IMR-90 (cell line): ENCODE data around the gene ZNF43. TPM values are rescaled to one million over a fixed set of nuclear protein-coding genes. Genes with fewer than 3 reads are reported as not detected.
"Not testable (repeated sequence)": the region's sequence is repeated elsewhere in the genome, so short reads cannot be mapped to it uniquely, and the experiment has no call there.

Experiments used
- ATAC-seq: fragments of 200-7000 bp; cut with Tn5 transposase; 2 replicates; pipeline ENCODE4 v1.9.1; 2020; ENCODE audit warnings: low read depth, mild to moderate bottlenecking, moderate library complexity
- BruUV-seq: library from RNA; stranded (reverse); fragments of 400-500 nt; replicated peaks from 2 replicates; lab custom pipeline; 2021; lab: Mats Ljungman, UMichigan
- CTCF ChIA-PET: fragments of 300-600 bp; formaldehyde crosslinking; extraction: SDS; loops from one replicate; lab custom pipeline; 2021; ENCODE audit warnings: antibody characterized with exemption; lab: Yijun Ruan, JAX
- POLR2A ChIA-PET: fragments of 300-600 bp; sonication (Branson Sonifier 250); formaldehyde crosslinking; loops from one replicate; lab custom pipeline; 2022; ENCODE audit warnings: antibody characterized with exemption; ENCODE audit not compliant: unreplicated experiment; lab: Charles Lee
- DNase-seq: peaks from one replicate; pipeline ENCODE4 v3.0.0; 2013
- H2AFZ ChIP-seq: replicated peaks from 2 replicates; pipeline ENCODE3; 2013; ENCODE audit warnings: low read length, mild to moderate bottlenecking; ENCODE audit not compliant: poor library complexity
- H2AK5ac ChIP-seq: 2 replicates; pipeline ENCODE4 v1.6.1; 2013; ENCODE audit warnings: low read depth, low read length, inconsistent platforms
- H2AK9ac ChIP-seq: replicated peaks from 2 replicates; pipeline ENCODE3; 2013; ENCODE audit warnings: mild to moderate bottlenecking, low read depth, low read length, moderate library complexity; ENCODE audit not compliant: poor library complexity
- H2BK120ac ChIP-seq: 2 replicates; pipeline ENCODE4 v1.6.1; 2013; ENCODE audit warnings: low read depth, low read length, inconsistent platforms
- H2BK15ac ChIP-seq: 3 replicates; pipeline ENCODE4 v1.6.1; 2013; ENCODE audit warnings: low read depth, low read length, inconsistent platforms
- H2BK20ac ChIP-seq: 2 replicates; pipeline ENCODE4 v1.6.1; 2013; ENCODE audit warnings: low read depth, mild to moderate bottlenecking, inconsistent platforms, low read length, moderate library complexity
- H2BK5ac ChIP-seq: 2 replicates; pipeline ENCODE4 v1.6.1; 2013; ENCODE audit warnings: mild to moderate bottlenecking, low read depth, low read length, inconsistent platforms; ENCODE audit not compliant: poor library complexity, severe bottlenecking
- H3K14ac ChIP-seq: replicated peaks from 2 replicates; pipeline ENCODE4 v1.6.1; 2013; ENCODE audit warnings: low read depth, low read length, inconsistent platforms
- H3K18ac ChIP-seq: 2 replicates; pipeline ENCODE4 v1.6.1; 2013; ENCODE audit warnings: low read depth, low read length, control low read depth
- H3K23ac ChIP-seq: 2 replicates; pipeline ENCODE4 v1.6.1; 2013; ENCODE audit warnings: low read depth, low read length, inconsistent platforms
- H3K27ac ChIP-seq: 2 replicates; pipeline ENCODE4 v1.5.1; 2013; ENCODE audit warnings: mild to moderate bottlenecking, control low read depth, low read length; ENCODE audit not compliant: insufficient read depth
- H3K27me3 ChIP-seq: 2 replicates; pipeline ENCODE4 v1.6.1; 2013; ENCODE audit warnings: low read length; ENCODE audit not compliant: control insufficient read depth, insufficient read depth
- H3K36me3 ChIP-seq: 2 replicates; pipeline ENCODE4 v1.6.1; 2013; ENCODE audit warnings: low read length, mixed read lengths; ENCODE audit not compliant: control insufficient read depth, insufficient read depth
- H3K4ac ChIP-seq: 2 replicates; pipeline ENCODE4 v1.6.1; 2013; ENCODE audit warnings: low read depth, low read length, inconsistent platforms
- H3K4me1 ChIP-seq: 2 replicates; pipeline ENCODE4 v1.6.1; 2013; ENCODE audit warnings: low read length, mixed read lengths; ENCODE audit not compliant: control insufficient read depth, insufficient read depth
- H3K4me2 ChIP-seq: 2 replicates; pipeline ENCODE4 v1.6.1; 2013; ENCODE audit warnings: low read depth, mild to moderate bottlenecking, control low read depth, low read length, moderate library complexity
- H3K4me3 ChIP-seq: 2 replicates; pipeline ENCODE4 v1.5.1; 2013; ENCODE audit warnings: low read depth, mild to moderate bottlenecking, control low read depth, low read length, moderate library complexity; ENCODE audit not compliant: insufficient read depth
- H3K56ac ChIP-seq: 2 replicates; pipeline ENCODE4 v1.6.1; 2013; ENCODE audit warnings: low read length, inconsistent platforms; ENCODE audit not compliant: insufficient read depth; ENCODE audit errors: extremely low read depth
- H3K79me1 ChIP-seq, 2 experiments: 2 replicates each; pipeline ENCODE4 v1.6.1; 2013; ENCODE audit warnings: low read length in 2 of 2, inconsistent platforms in 1 of 2, low read depth in 1 of 2
- H3K9ac ChIP-seq: 2 replicates; pipeline ENCODE4 v1.6.1; 2013; ENCODE audit warnings: low read depth, low read length, control low read depth
- H3K9me1 ChIP-seq: 2 replicates; pipeline ENCODE4 v1.6.1; 2013; ENCODE audit warnings: low read length, inconsistent platforms; ENCODE audit not compliant: insufficient read depth
- H3K9me3 ChIP-seq: 2 replicates; pipeline ENCODE4 v1.6.1; 2013; ENCODE audit warnings: low read length; ENCODE audit not compliant: control insufficient read depth, insufficient read depth
- H4K20me1 ChIP-seq: 2 replicates; pipeline ENCODE4 v1.6.1; 2013; ENCODE audit warnings: low read length, inconsistent platforms; ENCODE audit not compliant: insufficient read depth
- H4K5ac ChIP-seq: 2 replicates; pipeline ENCODE4 v1.6.1; 2013; ENCODE audit warnings: mild to moderate bottlenecking, low read depth, low read length, control low read depth
- H4K8ac ChIP-seq, 2 experiments: 2 replicates each; pipeline ENCODE4 v1.6.1; 2013; ENCODE audit warnings: low read depth in 2 of 2, low read length in 2 of 2, control low read depth in 1 of 2, inconsistent platforms in 1 of 2
- H4K91ac ChIP-seq: 2 replicates; pipeline ENCODE4 v1.6.1; 2013; ENCODE audit warnings: low read depth, low read length, inconsistent platforms; ENCODE audit not compliant: insufficient read depth
- dilution Hi-C: fragments of 300-500 bp; cut with HindIII; formaldehyde crosslinking; loops from one replicate; pipeline ENCODE4 v1.14.3; 2018; ENCODE audit warnings: low sequenced_read_pairs; ENCODE audit not compliant: unreplicated experiment
- in situ Hi-C: fragments of 300-500 bp; cut with MboI; formaldehyde crosslinking; loops from 3 replicates; pipeline ENCODE4 v1.14.3; 2019; ENCODE audit warnings: low sequenced_read_pairs, inconsistent platforms, mixed read lengths
- intact Hi-C: fragments of 100-400 bp; cut with micrococcal nuclease; formaldehyde crosslinking; loops from 2 replicates; pipeline ENCODE4 v1.10.0; 2022
- polyA plus RNA-seq, 3 experiments: library from polyadenylated mRNA; depleted of rRNA; stranded (reverse); fragments of >200 nt; gene quantifications; 2 replicates each; pipeline ENCODE4 v1.2.3, GENCODE V29; 2012; ENCODE audit warnings: low replicate concordance in 1 of 3
- total RNA-seq: library from RNA; depleted of rRNA; stranded (reverse); fragments of >200 nt; gene quantifications from 2 replicates; pipeline ENCODE4 v1.2.3, GENCODE V29; 2012; rRNA removed

Gene ZNF43
- total and polyA plus RNA-seq, 2 of the 4 experiments (the other 2 are of a cell fraction) = 2.9 to 8.8 TPM

- H4K5ac ChIP-seq, H3K56ac ChIP-seq, H4K8ac ChIP-seq, H3K4me3 ChIP-seq, H2BK120ac ChIP-seq, H2AFZ ChIP-seq, H3K23ac ChIP-seq, H3K9me1 ChIP-seq, H3K4me2 ChIP-seq, DNase-seq, dilution Hi-C loops, H2AK9ac ChIP-seq, H2BK5ac ChIP-seq, BruUV-seq, H2BK20ac ChIP-seq, H3K9ac ChIP-seq, H4K20me1 ChIP-seq, H4K91ac ChIP-seq, H3K4ac ChIP-seq, H3K27ac ChIP-seq, H3K27me3 ChIP-seq, POLR2A ChIA-PET, H3K14ac ChIP-seq, intact Hi-C loops, H3K79me1 ChIP-seq, in situ Hi-C loops, H3K18ac ChIP-seq, H3K4me1 ChIP-seq, H2BK15ac ChIP-seq, H3K9me3 ChIP-seq, ATAC-seq, H2AK5ac ChIP-seq: not testable (repeated sequence)
- peaks cover 35% of the 10 kb centered on the region for H3K36me3 ChIP-seq
- CTCF ChIA-PET = interaction anchor here (2.0 kb wide), 1 partner anchor 12 kb away, joined by 5 read pairs; the partner anchor contains the start of gene ZNF100
Measured at GRCh38 chr19:21755555-21755954, 80.4 kb downstream of the ZNF43 start.

Other genes with a start within 250 kb of the ZNF43 start
- 5.9 and 6.7 TPM in 2 replicates for gene ZNF100, start 68.6 kb downstream of the ZNF43 start, total RNA-seq
- 1.6 and 2.2 TPM in 2 replicates for gene ZNF100, start 68.6 kb downstream of the ZNF43 start, polyA plus RNA-seq (2012; rRNA removed)
- not detected in 2 replicates for gene ZNF208, start 174.8 kb upstream of the ZNF43 start, total RNA-seq
- gene ZNF208, start 174.8 kb upstream of the ZNF43 start, polyA plus RNA-seq (2012; rRNA removed) = not detected in 2 replicates
- gene ZNF257, start 216.3 kb upstream of the ZNF43 start, total RNA-seq = 0.36 and 0.83 TPM in 2 replicates
- gene ZNF257, start 216.3 kb upstream of the ZNF43 start, polyA plus RNA-seq (2012; rRNA removed) = 0.20 and 0.21 TPM in 2 replicates